ENCODE data around the gene LIFR.

- no peak for TF ChIP-seq CTCF (IDR thresholded peaks at IDR 0.05)
- no peak for TF ChIP-seq POLR2A (IDR thresholded peaks at IDR 0.05)
- TF ChIP-seq POLR2AphosphoS5 (IDR thresholded peaks at IDR 0.05) = peak in 1 of 3 donors; percentile 12
These were observed 925 bp downstream of the LIFR start for GRCh38 chr5:38555354-38556087.
